GM23338 (cell line): ENCODE results near the gene PIM1.

Experiments
- CREB1 ChIP-seq: fragments of 250-450 bp; sonication (Bioruptor Pico); IDR thresholded peaks from 2 replicates; pipeline ENCODE4 v1.5.0; 2020; ENCODE audit warnings: low read depth, mild to moderate bottlenecking, moderate library complexity
- EZH2 ChIP-seq: fragments of 200-600 bp; sonication (generic); IDR thresholded peaks from one replicate; pipeline ENCODE4 v1.8.0; 2017; ENCODE audit warnings: antibody characterized with exemption, mild to moderate bottlenecking, low read depth; ENCODE audit not compliant: unreplicated experiment
- EZH2phosphoT487 ChIP-seq: fragments of 200-600 bp; sonication (generic); IDR thresholded peaks from one replicate; pipeline ENCODE4 v1.8.1; 2018; ENCODE audit warnings: antibody characterized with exemption; ENCODE audit not compliant: unreplicated experiment
- JUNB ChIP-seq: IDR thresholded peaks from one replicate; pipeline ENCODE4 v1.6.1; 2016; ENCODE audit warnings: antibody characterized with exemption; ENCODE audit not compliant: unreplicated experiment
- POLR2AphosphoS5 ChIP-seq: IDR thresholded peaks from 2 replicates; pipeline ENCODE4 v1.6.1; 2016; ENCODE audit warnings: antibody characterized with exemption, low read depth
- REST ChIP-seq: IDR thresholded peaks from one replicate; pipeline ENCODE4 v1.6.1; 2018; ENCODE audit warnings: antibody characterized with exemption; ENCODE audit not compliant: unreplicated experiment
- TF ChIP-seq, protein P1 (sequence below): IDR thresholded peaks from 2 replicates; pipeline ENCODE4 v1.6.1; 2016; ENCODE audit warnings: antibody characterized with exemption
- TF ChIP-seq, protein P2 (sequence below), 2 experiments: fragments of 200-600 bp in 1 of 2; sonication (generic) in 1 of 2; conservative IDR thresholded peaks; 2 replicates each; pipeline versions ENCODE4 v1.5.1 to v1.6.1; 2016 to 2017; ENCODE audit warnings: antibody characterized with exemption in 2 of 2, low read depth in 2 of 2, mild to moderate bottlenecking in 2 of 2, moderate library complexity in 1 of 2

DNA sequence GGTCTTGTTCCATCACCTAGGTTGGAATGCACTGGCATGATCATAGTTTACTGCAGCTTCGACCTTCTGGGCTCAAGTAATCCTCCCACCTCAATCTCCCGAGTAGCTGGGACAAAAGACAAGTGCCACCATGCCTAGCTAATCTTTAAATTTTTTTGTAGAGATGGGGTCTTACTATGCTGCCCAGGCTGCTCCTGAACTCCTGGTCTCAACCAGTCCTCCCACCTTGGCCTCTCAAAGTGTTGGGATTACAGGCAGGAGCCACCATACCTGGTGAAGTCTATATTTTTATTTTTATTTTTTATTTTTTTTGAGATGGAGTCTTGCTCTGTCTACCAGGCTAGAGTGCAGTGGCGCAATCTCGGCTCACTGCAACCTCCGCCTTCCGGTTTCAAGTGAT, 11.4 kb upstream of the PIM1 start:
- TF ChIP-seq, protein P1, sequence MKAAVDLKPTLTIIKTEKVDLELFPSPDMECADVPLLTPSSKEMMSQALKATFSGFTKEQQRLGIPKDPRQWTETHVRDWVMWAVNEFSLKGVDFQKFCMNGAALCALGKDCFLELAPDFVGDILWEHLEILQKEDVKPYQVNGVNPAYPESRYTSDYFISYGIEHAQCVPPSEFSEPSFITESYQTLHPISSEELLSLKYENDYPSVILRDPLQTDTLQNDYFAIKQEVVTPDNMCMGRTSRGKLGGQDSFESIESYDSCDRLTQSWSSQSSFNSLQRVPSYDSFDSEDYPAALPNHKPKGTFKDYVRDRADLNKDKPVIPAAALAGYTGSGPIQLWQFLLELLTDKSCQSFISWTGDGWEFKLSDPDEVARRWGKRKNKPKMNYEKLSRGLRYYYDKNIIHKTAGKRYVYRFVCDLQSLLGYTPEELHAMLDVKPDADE: no peak
- TF ChIP-seq, protein P2, sequence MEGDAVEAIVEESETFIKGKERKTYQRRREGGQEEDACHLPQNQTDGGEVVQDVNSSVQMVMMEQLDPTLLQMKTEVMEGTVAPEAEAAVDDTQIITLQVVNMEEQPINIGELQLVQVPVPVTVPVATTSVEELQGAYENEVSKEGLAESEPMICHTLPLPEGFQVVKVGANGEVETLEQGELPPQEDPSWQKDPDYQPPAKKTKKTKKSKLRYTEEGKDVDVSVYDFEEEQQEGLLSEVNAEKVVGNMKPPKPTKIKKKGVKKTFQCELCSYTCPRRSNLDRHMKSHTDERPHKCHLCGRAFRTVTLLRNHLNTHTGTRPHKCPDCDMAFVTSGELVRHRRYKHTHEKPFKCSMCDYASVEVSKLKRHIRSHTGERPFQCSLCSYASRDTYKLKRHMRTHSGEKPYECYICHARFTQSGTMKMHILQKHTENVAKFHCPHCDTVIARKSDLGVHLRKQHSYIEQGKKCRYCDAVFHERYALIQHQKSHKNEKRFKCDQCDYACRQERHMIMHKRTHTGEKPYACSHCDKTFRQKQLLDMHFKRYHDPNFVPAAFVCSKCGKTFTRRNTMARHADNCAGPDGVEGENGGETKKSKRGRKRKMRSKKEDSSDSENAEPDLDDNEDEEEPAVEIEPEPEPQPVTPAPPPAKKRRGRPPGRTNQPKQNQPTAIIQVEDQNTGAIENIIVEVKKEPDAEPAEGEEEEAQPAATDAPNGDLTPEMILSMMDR (conservative IDR thresholded peaks at IDR 0.05; ENCODE audit: low read depth in 2 of 2): no peak
- TF ChIP-seq REST (no peak), POLR2AphosphoS5 (no peak), EZH2 (no peak), CREB1 (no peak), JUNB (no peak), EZH2phosphoT487 (no peak)
